Stimulated activated CD8-positive, alpha-beta memory T cell treated with anti-CD3 and anti-CD28 coated beads, Interleukin-4, amount 100 ng/mL, for 48 hours (primary cell): ENCODE results near the gene CPA1.

Experiments
- DNase-seq: peaks from one replicate; pipeline ENCODE4 v3.0.0-alpha.2; 2020

CPA1 gene

GRCh38 chr7:130430841-130431666 lies 50.8 kb downstream of the CPA1 start:
- no peak for DNase-seq

GRCh38 chr7:130432886-130433285 lies 52.6 kb downstream of the CPA1 start:
- DNase-seq: no peak

- no peak for DNase-seq
Measured at GRCh38 chr7:130433301-130433700, 53.0 kb downstream of the CPA1 start.

GRCh38 chr7:130435311-130435854 lies 55.1 kb downstream of the CPA1 start:
- no peak for DNase-seq

- DNase-seq: no peak
Measured at GRCh38 chr7:130436253-130436652, 56.0 kb downstream of the CPA1 start.
